Fibroblast of lung (primary cell): ENCODE results near the gene SARM1.

Source experiments
- EZH2 ChIP-seq: IDR thresholded peaks from 2 replicates; pipeline ENCODE4 v1.5.1; 2012; ENCODE audit warnings: low read length, control low read depth, mild to moderate bottlenecking; ENCODE audit errors: missing control alignments
- TF ChIP-seq, protein P1 (sequence below), 2 donors: IDR thresholded peaks in 1 of 2; conservative IDR thresholded peaks in 1 of 2; 1 replicate in 1 of 2; 2 replicates in 1 of 2; pipeline ENCODE4 v1.5.1; 2011 to 2012; ENCODE audit warnings: low read length in 2 of 2, control low read depth in 1 of 2, inconsistent platforms in 1 of 2, low read depth in 1 of 2, mild to moderate bottlenecking in 1 of 2

DNA sequence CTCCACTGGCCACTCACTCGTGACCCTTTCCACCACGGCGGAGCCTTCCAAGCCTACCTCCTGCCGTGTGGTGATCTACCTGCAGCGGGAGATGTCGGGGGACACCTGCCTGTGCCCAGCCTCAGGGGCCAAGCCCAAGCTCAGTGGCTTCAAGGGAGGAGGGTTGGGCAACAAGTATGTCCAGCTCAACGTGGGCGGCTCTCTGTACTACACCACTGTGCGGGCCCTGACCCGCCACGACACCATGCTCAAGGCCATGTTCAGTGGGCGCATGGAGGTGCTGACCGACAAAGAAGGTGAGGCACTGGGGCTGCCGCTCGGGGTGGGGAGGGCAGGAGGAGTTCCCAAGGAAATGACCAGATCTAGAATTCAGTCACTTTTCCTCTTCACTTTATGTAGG, 32.1 kb upstream of the SARM1 start:
- TF ChIP-seq, protein P1, sequence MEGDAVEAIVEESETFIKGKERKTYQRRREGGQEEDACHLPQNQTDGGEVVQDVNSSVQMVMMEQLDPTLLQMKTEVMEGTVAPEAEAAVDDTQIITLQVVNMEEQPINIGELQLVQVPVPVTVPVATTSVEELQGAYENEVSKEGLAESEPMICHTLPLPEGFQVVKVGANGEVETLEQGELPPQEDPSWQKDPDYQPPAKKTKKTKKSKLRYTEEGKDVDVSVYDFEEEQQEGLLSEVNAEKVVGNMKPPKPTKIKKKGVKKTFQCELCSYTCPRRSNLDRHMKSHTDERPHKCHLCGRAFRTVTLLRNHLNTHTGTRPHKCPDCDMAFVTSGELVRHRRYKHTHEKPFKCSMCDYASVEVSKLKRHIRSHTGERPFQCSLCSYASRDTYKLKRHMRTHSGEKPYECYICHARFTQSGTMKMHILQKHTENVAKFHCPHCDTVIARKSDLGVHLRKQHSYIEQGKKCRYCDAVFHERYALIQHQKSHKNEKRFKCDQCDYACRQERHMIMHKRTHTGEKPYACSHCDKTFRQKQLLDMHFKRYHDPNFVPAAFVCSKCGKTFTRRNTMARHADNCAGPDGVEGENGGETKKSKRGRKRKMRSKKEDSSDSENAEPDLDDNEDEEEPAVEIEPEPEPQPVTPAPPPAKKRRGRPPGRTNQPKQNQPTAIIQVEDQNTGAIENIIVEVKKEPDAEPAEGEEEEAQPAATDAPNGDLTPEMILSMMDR (conservative IDR thresholded peaks at IDR 0.05 in 1 of 2, IDR thresholded peaks at IDR 0.05 in 1 of 2; ENCODE audit: low read depth in 1 of 2, low read length in 2 of 2), result no peak
- no peak for TF ChIP-seq EZH2
